Fibroblast of villous mesenchyme (primary cell): ENCODE measurements around the gene SHLD3. TPM values are rescaled to one million over a fixed set of nuclear protein-coding genes. Genes with fewer than 3 reads are reported as not detected.
"Not testable (repeated sequence)": the region's sequence is repeated elsewhere in the genome, so short reads cannot be mapped to it uniquely, and the experiment has no call there.

Experiments
- DNase-seq: peaks from one replicate; pipeline ENCODE4 v3.0.0-alpha.2; 2010; ENCODE audit warnings: low read depth
- H3K4me3 ChIP-seq: 2 replicates; pipeline ENCODE4 v1.5.1; 2011; ENCODE audit warnings: low read depth, mild to moderate bottlenecking, low read length
- CTCF ChIP-seq: IDR thresholded peaks from 2 replicates; pipeline ENCODE4 v1.5.1; 2012; ENCODE audit warnings: low read depth, mild to moderate bottlenecking, low read length; ENCODE audit not compliant: insufficient read depth
- small RNA-seq: library from RNA; depleted of rRNA; stranded (forward); fragments of <200 nt; gene quantifications from one replicate; pipeline ENCODE3, GENCODE V24; 2012
- total RNA-seq: library from RNA; depleted of rRNA; stranded (reverse); fragments of >200 nt; gene quantifications from 2 replicates; pipeline ENCODE4 v1.2.3, GENCODE V29; 2012

The SHLD3 gene
- total RNA-seq, 1 donor = 5.2 TPM

GRCh38 chr5:65651144-65651543 lies 26.3 kb downstream of the SHLD3 start:
- H3K4me3 ChIP-seq = no peak overlapping the region
- DNase-seq = no peak
- TF ChIP-seq CTCF = no peak

- H3K4me3 ChIP-seq = no peak overlapping the region
- no peak for DNase-seq
- TF ChIP-seq CTCF = no peak
Measured at GRCh38 chr5:65654713-65655112, 29.9 kb downstream of the SHLD3 start.

GRCh38 chr5:65663804-65664521 lies 39.1 kb downstream of the SHLD3 start:
- peak; percentile 15 for DNase-seq
- peak; percentile 49 for TF ChIP-seq CTCF
- H3K4me3 ChIP-seq = no peak overlapping the region

GRCh38 chr5:65668696-65669095 lies 43.9 kb downstream of the SHLD3 start:
- peak; percentile 11 for DNase-seq
- TF ChIP-seq CTCF = no peak
- H3K4me3 ChIP-seq = no peak overlapping the region

GRCh38 chr5:65672796-65673195 lies 48.0 kb downstream of the SHLD3 start:
- no peak overlapping the region for H3K4me3 ChIP-seq
- TF ChIP-seq CTCF = no peak
- DNase-seq = peak; percentile 81

- no peak for TF ChIP-seq CTCF
- no peak overlapping the region for H3K4me3 ChIP-seq
- no peak for DNase-seq
Measured at GRCh38 chr5:65674749-65675148, 49.9 kb downstream of the SHLD3 start.

- DNase-seq, H3K4me3 ChIP-seq: not testable (repeated sequence)
Measured at GRCh38 chr5:65676056-65676455, 51.2 kb downstream of the SHLD3 start.

Small RNA genes within 50 kb of the gene (small RNA-seq; reads per million reads assigned to genes)
- not detected for gene RNU6-540P

Other genes with a start within 250 kb of the SHLD3 start
- gene ADAMTS6, start 143.1 kb upstream of the SHLD3 start, total RNA-seq = 95.9 and 121 TPM in 2 replicates
- gene CENPK, start 61.9 kb upstream of the SHLD3 start, total RNA-seq = 18.0 and 25.9 TPM in 2 replicates
- 33.2 and 42.7 TPM in 2 replicates for gene PPWD1, start 61.7 kb upstream of the SHLD3 start, total RNA-seq
- gene TRIM23, start 694 bp upstream of the SHLD3 start, total RNA-seq = 26.4 and 31.5 TPM in 2 replicates
- 17.4 and 32.0 TPM in 2 replicates for gene TRAPPC13, start within 50 bp of the SHLD3 start, total RNA-seq
- gene SGTB, start 97.1 kb downstream of the SHLD3 start, total RNA-seq = 15.5 and 21.2 TPM in 2 replicates
- 27.7 and 36.7 TPM in 2 replicates for gene NLN, start 97.2 kb downstream of the SHLD3 start, total RNA-seq